ENCODE results near the gene NTM. TPM values are rescaled to one million over a fixed set of nuclear protein-coding genes. Genes with fewer than 3 reads are reported as not detected.
A peak's percentile ranks its signal among the peaks of the same experiment; 100 is the strongest.

Gene NTM
- polyA plus RNA-seq, 4 donors = 42.8 to 51.8 (median 45.7) TPM

GRCh38 chr11:131372234-131372962 is 2.0 kb downstream of the NTM start:
- no peak for DNase-seq (ENCODE audit: low read depth in 4 of 4, low spot score in 2 of 4)

GRCh38 chr11:131373095-131373725 is 2.8 kb downstream of the NTM start:
- no peak for DNase-seq (ENCODE audit: low read depth in 4 of 4, low spot score in 2 of 4)

GRCh38 chr11:131373756-131374155 is 3.3 kb downstream of the NTM start:
- DNase-seq (ENCODE audit: low read depth in 4 of 4, low spot score in 2 of 4) = no peak

- no peak for DNase-seq (ENCODE audit: low read depth in 4 of 4, low spot score in 2 of 4)
Observed at GRCh38 chr11:131375421-131375820, 5.0 kb downstream of the NTM start.

GRCh38 chr11:131375915-131376314 is 5.5 kb downstream of the NTM start:
- DNase-seq (ENCODE audit: low read depth in 4 of 4, low spot score in 2 of 4) = no peak

GRCh38 chr11:131378931-131379330 is 8.5 kb downstream of the NTM start:
- DNase-seq (ENCODE audit: low read depth in 4 of 4, low spot score in 2 of 4) = no peak

- DNase-seq (ENCODE audit: low read depth in 4 of 4, low spot score in 2 of 4) = no peak
Observed at GRCh38 chr11:131385763-131386390, 15.5 kb downstream of the NTM start.

- DNase-seq (ENCODE audit: low read depth in 4 of 4, low spot score in 2 of 4) = no peak
Observed at GRCh38 chr11:131386408-131386807, 16.0 kb downstream of the NTM start.

GRCh38 chr11:131388030-131388429 is 17.6 kb downstream of the NTM start:
- no peak for DNase-seq (ENCODE audit: low read depth in 4 of 4, low spot score in 2 of 4)

GRCh38 chr11:131389582-131389981 is 19.2 kb downstream of the NTM start:
- no peak for DNase-seq (ENCODE audit: low read depth in 4 of 4, low spot score in 2 of 4)

- no peak for DNase-seq (ENCODE audit: low read depth in 4 of 4, low spot score in 2 of 4)
Observed at GRCh38 chr11:131391176-131391575, 20.8 kb downstream of the NTM start.

- no peak for DNase-seq (ENCODE audit: low read depth in 4 of 4, low spot score in 2 of 4)
Observed at GRCh38 chr11:131392528-131393255, 22.3 kb downstream of the NTM start.

- DNase-seq (ENCODE audit: low read depth in 4 of 4, low spot score in 2 of 4) = no peak
Observed at GRCh38 chr11:131393691-131394090, 23.3 kb downstream of the NTM start.

GRCh38 chr11:131397675-131398074 is 27.3 kb downstream of the NTM start:
- no peak for DNase-seq (ENCODE audit: low read depth in 4 of 4, low spot score in 2 of 4)

GRCh38 chr11:131402040-131402439 is 31.6 kb downstream of the NTM start:
- DNase-seq (ENCODE audit: low read depth in 4 of 4, low spot score in 2 of 4) = no peak

- no peak for DNase-seq (ENCODE audit: low read depth in 4 of 4, low spot score in 2 of 4)
Observed at GRCh38 chr11:131404010-131404409, 33.6 kb downstream of the NTM start.

- peak in 1 of 4 donors; percentile 29 for DNase-seq (ENCODE audit: low read depth in 4 of 4, low spot score in 2 of 4)
Observed at GRCh38 chr11:131408025-131408640, 37.7 kb downstream of the NTM start.

- no peak for DNase-seq (ENCODE audit: low read depth in 4 of 4, low spot score in 2 of 4)
Observed at GRCh38 chr11:131409345-131409744, 38.9 kb downstream of the NTM start.

- no peak for DNase-seq (ENCODE audit: low read depth in 4 of 4, low spot score in 2 of 4)
Observed at GRCh38 chr11:131411636-131412035, 41.2 kb downstream of the NTM start.

- no peak for DNase-seq (ENCODE audit: low read depth in 4 of 4, low spot score in 2 of 4)
Observed at GRCh38 chr11:131412061-131412460, 41.6 kb downstream of the NTM start.

- DNase-seq (ENCODE audit: low read depth in 4 of 4, low spot score in 2 of 4) = no peak
Observed at GRCh38 chr11:131413217-131413616, 42.8 kb downstream of the NTM start.

Data from left renal cortex interstitium (tissue), 4 donors.